A549 treated with CpdA at 1 μM for 4 hours (cell line): Measurements from ENCODE around the gene KRTAP19-3. TPM values are rescaled to one million over a fixed set of nuclear protein-coding genes. Genes with fewer than 3 reads are reported as not detected.

Source experiments
- total RNA-seq: library from RNA; stranded (reverse); fragments of 200-300 nt; extraction: Qiagen RNA extraction; gene quantifications from 5 replicates; pipeline ENCODE4 v1.2.3, GENCODE V29; 2022; ENCODE audit warnings: low read depth

KRTAP19-3 gene
- not detected in 5 replicates for total RNA-seq

GRCh38 chr21:30491963-30492428 lies at the start of gene KRTAP19-3:
TSS of gene KRTAP19-3 (minus strand) at chr21:30492013. CDS start at chr21:30491957, 56 bp downstream.

GRCh38 chr21:30502041-30502440 lies 10.2 kb upstream of the KRTAP19-3 start, which contains the start of gene KRTAP19-5:
TSS of gene KRTAP19-5 (minus strand) at chr21:30502141. CDS start at chr21:30502090, 51 bp downstream.

GRCh38 chr21:30497065-30497464 lies 5.3 kb upstream of the KRTAP19-3 start, which contains the start of gene KRTAP19-4:
TSS of gene KRTAP19-4 (minus strand) at chr21:30497165. CDS start at chr21:30497110, 55 bp downstream.

GRCh38 chr21:30487336-30487735 lies 4.5 kb downstream of the KRTAP19-3 start, which contains the start of gene KRTAP19-2:
TSS of gene KRTAP19-2 (minus strand) at chr21:30487436. CDS start at chr21:30487348, 88 bp downstream.

GRCh38 chr21:30480145-30480544 lies 11.7 kb downstream of the KRTAP19-3 start, which contains the start of gene KRTAP19-1:
TSS of gene KRTAP19-1 (minus strand) at chr21:30480367. CDS start at chr21:30480317, 50 bp downstream.

Other genes starting within 250 kb of the KRTAP19-3 start
- not detected in 5 replicates for gene KRTAP24-1, start 209.1 kb downstream of the KRTAP19-3 start, total RNA-seq
- not detected in 5 replicates for gene KRTAP25-1, start 202.5 kb downstream of the KRTAP19-3 start, total RNA-seq
- gene KRTAP26-1, start 171.7 kb downstream of the KRTAP19-3 start, total RNA-seq, result not detected in 5 replicates
- gene KRTAP27-1, start 154.3 kb downstream of the KRTAP19-3 start, total RNA-seq, result not detected in 5 replicates
- gene KRTAP23-1, start 143.4 kb downstream of the KRTAP19-3 start, total RNA-seq, result not detected in 5 replicates
- gene KRTAP13-2, start 119.7 kb downstream of the KRTAP19-3 start, total RNA-seq, result not detected in 5 replicates
- not detected in 5 replicates for gene KRTAP13-1, start 96.0 kb downstream of the KRTAP19-3 start, total RNA-seq
- gene KRTAP13-3, start 66.1 kb downstream of the KRTAP19-3 start, total RNA-seq, result not detected in 5 replicates
- not detected in 5 replicates for gene KRTAP13-4, start 61.8 kb downstream of the KRTAP19-3 start, total RNA-seq
- gene KRTAP15-1, start 51.7 kb downstream of the KRTAP19-3 start, total RNA-seq, result not detected in 5 replicates
- gene KRTAP19-1, start 11.6 kb downstream of the KRTAP19-3 start, total RNA-seq, result not detected in 5 replicates
- gene KRTAP19-2, start 4.6 kb downstream of the KRTAP19-3 start, total RNA-seq, result not detected in 5 replicates
- not detected in 5 replicates for gene KRTAP19-4, start 5.2 kb upstream of the KRTAP19-3 start, total RNA-seq
- gene KRTAP19-5, start 10.1 kb upstream of the KRTAP19-3 start, total RNA-seq, result not detected in 5 replicates
- not detected in 5 replicates for gene KRTAP19-6, start 49.9 kb upstream of the KRTAP19-3 start, total RNA-seq
- gene KRTAP19-7, start 69.3 kb upstream of the KRTAP19-3 start, total RNA-seq, result not detected in 5 replicates
- gene KRTAP22-2, start 98.4 kb upstream of the KRTAP19-3 start, total RNA-seq, result not detected in 5 replicates
- not detected in 5 replicates for gene KRTAP6-3, start 100.4 kb upstream of the KRTAP19-3 start, total RNA-seq
- not detected in 5 replicates for gene KRTAP6-2, start 106.9 kb upstream of the KRTAP19-3 start, total RNA-seq
- gene KRTAP22-1, start 109.1 kb upstream of the KRTAP19-3 start, total RNA-seq, result not detected in 5 replicates
- gene KRTAP6-1, start 121.9 kb upstream of the KRTAP19-3 start, total RNA-seq, result not detected in 5 replicates
- not detected in 5 replicates for gene KRTAP20-1, start 124.4 kb upstream of the KRTAP19-3 start, total RNA-seq
- gene KRTAP20-4, start 128.6 kb upstream of the KRTAP19-3 start, total RNA-seq, result not detected in 5 replicates
- not detected in 5 replicates for gene KRTAP20-2, start 143.2 kb upstream of the KRTAP19-3 start, total RNA-seq
- not detected in 5 replicates for gene KRTAP20-3, start 150.9 kb upstream of the KRTAP19-3 start, total RNA-seq
- gene KRTAP21-3, start 226.8 kb upstream of the KRTAP19-3 start, total RNA-seq, result not detected in 5 replicates